ENCODE results near the gene TRMT112.

The TRMT112 gene

DNA sequence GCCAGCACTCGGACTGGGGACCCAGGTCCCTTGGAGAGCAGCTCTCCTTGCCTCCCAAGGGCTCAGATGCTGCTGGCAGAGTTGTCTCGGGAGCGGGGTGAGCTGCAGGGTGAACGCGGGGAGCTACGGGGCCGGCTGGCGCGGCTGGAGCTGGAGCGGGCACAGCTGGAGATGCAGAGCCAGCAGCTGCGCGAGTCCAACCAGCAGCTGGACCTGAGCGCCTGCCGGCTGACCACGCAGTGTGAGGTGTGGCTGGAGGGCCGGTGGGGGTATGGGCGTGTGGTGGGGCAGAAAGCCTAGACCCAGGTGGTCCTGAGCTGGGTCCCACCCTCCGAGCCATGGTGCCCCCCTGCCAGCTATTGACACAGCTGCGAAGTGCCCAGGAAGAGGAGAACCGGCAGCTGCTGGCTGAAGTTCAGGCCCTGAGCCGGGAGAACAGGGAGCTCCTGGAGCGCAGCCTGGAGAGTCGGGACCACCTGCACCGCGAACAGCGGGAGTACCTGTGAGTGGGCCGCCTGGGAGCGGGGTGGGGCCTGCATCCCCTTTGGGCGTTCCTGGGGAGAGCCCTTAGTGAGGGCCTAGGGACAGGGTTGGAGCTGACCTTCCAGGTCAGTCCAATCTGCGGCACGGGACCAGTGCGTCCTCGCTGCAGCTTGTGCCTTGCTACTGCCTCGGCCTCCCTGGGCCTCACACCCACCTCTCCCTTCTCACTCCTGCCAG lies 35.8 kb upstream of the TRMT112 start:
- no peak for DNase-seq (ENCODE audit: low read depth)
- H3K4me3 ChIP-seq (ENCODE audit: low read depth, low read length), result no peak overlapping the region
- TF ChIP-seq MAX (IDR thresholded peaks at IDR 0.05; ENCODE audit: low read depth, low read length), result no peak
- TF ChIP-seq MYC (IDR thresholded peaks at IDR 0.05; ENCODE audit: low read depth, low read length), result no peak
- TF ChIP-seq POLR2A (IDR thresholded peaks at IDR 0.05; ENCODE audit: extremely low read depth, insufficient read length), result no peak
- TF ChIP-seq, protein P1, sequence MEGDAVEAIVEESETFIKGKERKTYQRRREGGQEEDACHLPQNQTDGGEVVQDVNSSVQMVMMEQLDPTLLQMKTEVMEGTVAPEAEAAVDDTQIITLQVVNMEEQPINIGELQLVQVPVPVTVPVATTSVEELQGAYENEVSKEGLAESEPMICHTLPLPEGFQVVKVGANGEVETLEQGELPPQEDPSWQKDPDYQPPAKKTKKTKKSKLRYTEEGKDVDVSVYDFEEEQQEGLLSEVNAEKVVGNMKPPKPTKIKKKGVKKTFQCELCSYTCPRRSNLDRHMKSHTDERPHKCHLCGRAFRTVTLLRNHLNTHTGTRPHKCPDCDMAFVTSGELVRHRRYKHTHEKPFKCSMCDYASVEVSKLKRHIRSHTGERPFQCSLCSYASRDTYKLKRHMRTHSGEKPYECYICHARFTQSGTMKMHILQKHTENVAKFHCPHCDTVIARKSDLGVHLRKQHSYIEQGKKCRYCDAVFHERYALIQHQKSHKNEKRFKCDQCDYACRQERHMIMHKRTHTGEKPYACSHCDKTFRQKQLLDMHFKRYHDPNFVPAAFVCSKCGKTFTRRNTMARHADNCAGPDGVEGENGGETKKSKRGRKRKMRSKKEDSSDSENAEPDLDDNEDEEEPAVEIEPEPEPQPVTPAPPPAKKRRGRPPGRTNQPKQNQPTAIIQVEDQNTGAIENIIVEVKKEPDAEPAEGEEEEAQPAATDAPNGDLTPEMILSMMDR (IDR thresholded peaks at IDR 0.05; ENCODE audit: low read depth, low read length), result no peak

DNA sequence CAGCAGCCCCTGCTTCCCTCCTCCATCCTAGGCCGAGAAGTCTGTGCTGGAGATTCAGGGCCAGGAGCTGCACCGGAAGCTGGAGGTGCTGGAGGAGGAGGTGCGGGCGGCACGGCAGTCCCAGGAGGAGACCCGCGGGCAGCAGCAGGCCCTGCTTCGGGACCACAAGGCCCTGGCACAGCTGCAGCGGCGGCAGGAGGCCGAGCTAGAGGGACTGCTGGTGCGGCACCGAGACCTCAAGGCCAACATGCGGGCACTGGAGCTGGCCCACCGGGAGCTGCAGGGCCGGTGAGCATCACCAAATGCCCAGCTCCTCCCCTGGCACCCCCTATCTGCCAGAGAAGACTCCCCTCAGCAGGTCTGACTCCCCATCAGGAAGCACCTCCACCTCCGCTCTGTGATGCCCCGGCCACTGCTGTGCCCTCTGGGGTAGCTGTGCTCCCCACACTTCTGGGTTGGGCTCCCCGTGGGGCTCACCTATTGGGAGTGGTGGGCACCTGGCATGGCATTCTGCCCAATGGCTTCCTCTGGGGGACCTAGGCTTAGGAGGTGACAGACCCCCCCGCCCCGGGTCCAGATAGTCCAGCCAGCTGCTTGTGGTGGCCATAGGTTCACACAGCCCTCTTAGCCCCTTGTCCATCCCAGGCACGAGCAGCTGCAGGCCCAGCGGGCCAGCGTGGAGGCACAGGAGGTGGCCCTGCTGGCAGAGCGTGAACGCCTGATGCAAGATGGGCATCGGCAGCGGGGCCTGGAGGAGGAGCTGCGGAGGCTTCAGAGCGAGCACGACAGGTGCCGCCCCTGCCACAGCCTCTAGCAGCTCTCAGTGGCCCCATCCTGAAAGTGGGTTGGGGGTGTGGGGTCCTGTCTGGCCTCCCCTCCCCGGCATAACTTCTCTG lies 35.0 kb upstream of the TRMT112 start:
- no peak overlapping the region for H3K4me3 ChIP-seq (ENCODE audit: low read depth, low read length)
- no peak for TF ChIP-seq POLR2A (IDR thresholded peaks at IDR 0.05; ENCODE audit: extremely low read depth, insufficient read length)
- TF ChIP-seq MAX (IDR thresholded peaks at IDR 0.05; ENCODE audit: low read depth, low read length), result no peak
- TF ChIP-seq, protein P1 (IDR thresholded peaks at IDR 0.05; ENCODE audit: low read depth, low read length), result no peak
- TF ChIP-seq MYC (IDR thresholded peaks at IDR 0.05; ENCODE audit: low read depth, low read length), result no peak
- DNase-seq (ENCODE audit: low read depth), result no peak

- no peak overlapping the region for H3K4me3 ChIP-seq (ENCODE audit: low read depth, low read length)
- DNase-seq (ENCODE audit: low read depth), result no peak
- TF ChIP-seq POLR2A (IDR thresholded peaks at IDR 0.05; ENCODE audit: extremely low read depth, insufficient read length) (no peak), MAX (IDR thresholded peaks at IDR 0.05; ENCODE audit: low read depth, low read length) (no peak)
These were observed 33.8 kb upstream of the TRMT112 start for GRCh38 chr11:64351136-64351631.

DNA sequence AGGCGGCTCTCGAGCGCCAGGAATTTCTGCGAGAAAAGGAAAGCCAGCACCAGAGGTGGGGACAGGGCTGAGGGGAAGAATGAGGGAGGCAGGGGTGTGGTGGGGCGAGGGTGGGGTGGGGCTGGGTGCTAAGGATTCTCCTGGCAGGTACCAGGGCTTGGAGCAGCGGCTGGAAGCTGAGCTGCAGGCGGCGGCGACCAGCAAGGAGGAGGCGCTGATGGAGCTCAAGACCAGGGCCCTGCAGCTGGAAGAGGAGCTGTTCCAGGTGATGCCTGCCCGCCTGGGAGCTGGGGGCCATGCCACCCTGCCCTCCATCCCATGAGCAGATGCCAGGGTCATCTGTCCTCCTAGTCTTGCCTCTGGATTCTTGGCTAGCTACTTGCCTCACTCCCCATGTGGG lies 32.0 kb upstream of the TRMT112 start:
- H3K4me3 ChIP-seq (ENCODE audit: low read depth, low read length), result no peak overlapping the region
- DNase-seq (ENCODE audit: low read depth), result no peak
- TF ChIP-seq MYC (IDR thresholded peaks at IDR 0.05; ENCODE audit: low read depth, low read length), result no peak

- H3K4me3 ChIP-seq (ENCODE audit: low read depth, low read length), result no peak overlapping the region
- DNase-seq (ENCODE audit: low read depth), result no peak
- no peak for TF ChIP-seq MYC (IDR thresholded peaks at IDR 0.05; ENCODE audit: low read depth, low read length)
- no peak for TF ChIP-seq POLR2A (IDR thresholded peaks at IDR 0.05; ENCODE audit: extremely low read depth, insufficient read length)
- TF ChIP-seq, protein P1 (IDR thresholded peaks at IDR 0.05; ENCODE audit: low read depth, low read length), result no peak
These were observed 31.6 kb upstream of the TRMT112 start for GRCh38 chr11:64349025-64349387.

- DNase-seq (ENCODE audit: low read depth), result peak; percentile 61
- no peak overlapping the region for H3K4me3 ChIP-seq (ENCODE audit: low read depth, low read length)
- TF ChIP-seq POLR2A (IDR thresholded peaks at IDR 0.05; ENCODE audit: extremely low read depth, insufficient read length) (no peak), MYC (IDR thresholded peaks at IDR 0.05; ENCODE audit: low read depth, low read length) (no peak), MAX (IDR thresholded peaks at IDR 0.05; ENCODE audit: low read depth, low read length) (no peak)
- TF ChIP-seq, protein P1 (IDR thresholded peaks at IDR 0.05; ENCODE audit: low read depth, low read length), result no peak
These were observed 31.1 kb upstream of the TRMT112 start for GRCh38 chr11:64348383-64349024.

Measured in NB4 (cell line).